Testis (tissue), 2 donors: ENCODE measurements around the gene SCLY.

Source experiments
- POLR2A ChIP-seq: fragments of 450-650 bp; IDR thresholded peaks from one replicate; pipeline ENCODE4 v1.6.1; 2017; ENCODE audit warnings: antibody characterized with exemption, mild to moderate bottlenecking, moderate library complexity
- TF ChIP-seq, protein P1 (sequence below), 3 experiments: fragments of 450-650 bp in 2 of 3; fragments of 200-600 bp in 1 of 3; sonication (generic) in 1 of 3; IDR thresholded peaks; one replicate each; pipeline ENCODE4 v1.5.1; 2016 to 2019; ENCODE audit warnings: antibody characterized with exemption in 3 of 3, mild to moderate bottlenecking in 2 of 3, moderate library complexity in 1 of 3

DNA sequence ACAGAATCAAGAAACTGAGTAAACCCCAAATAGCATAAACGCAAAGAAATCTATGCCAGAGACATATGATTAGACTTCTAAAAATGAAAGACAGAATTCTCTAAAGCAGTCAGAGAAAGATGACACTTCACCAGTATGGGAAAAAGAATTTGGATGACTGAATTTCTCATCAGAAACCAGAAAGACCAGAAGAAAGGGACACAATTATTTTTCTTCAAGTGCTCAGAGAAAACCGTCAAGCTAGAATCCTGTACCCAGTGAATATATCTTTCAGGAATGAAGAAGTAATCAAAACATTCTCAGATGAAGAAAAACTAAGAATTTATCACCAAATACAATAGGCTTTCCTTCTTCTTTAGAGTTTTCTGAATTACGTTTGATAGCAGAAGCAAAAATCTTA lies 25.1 kb downstream of the SCLY start:
- TF ChIP-seq, protein P1, sequence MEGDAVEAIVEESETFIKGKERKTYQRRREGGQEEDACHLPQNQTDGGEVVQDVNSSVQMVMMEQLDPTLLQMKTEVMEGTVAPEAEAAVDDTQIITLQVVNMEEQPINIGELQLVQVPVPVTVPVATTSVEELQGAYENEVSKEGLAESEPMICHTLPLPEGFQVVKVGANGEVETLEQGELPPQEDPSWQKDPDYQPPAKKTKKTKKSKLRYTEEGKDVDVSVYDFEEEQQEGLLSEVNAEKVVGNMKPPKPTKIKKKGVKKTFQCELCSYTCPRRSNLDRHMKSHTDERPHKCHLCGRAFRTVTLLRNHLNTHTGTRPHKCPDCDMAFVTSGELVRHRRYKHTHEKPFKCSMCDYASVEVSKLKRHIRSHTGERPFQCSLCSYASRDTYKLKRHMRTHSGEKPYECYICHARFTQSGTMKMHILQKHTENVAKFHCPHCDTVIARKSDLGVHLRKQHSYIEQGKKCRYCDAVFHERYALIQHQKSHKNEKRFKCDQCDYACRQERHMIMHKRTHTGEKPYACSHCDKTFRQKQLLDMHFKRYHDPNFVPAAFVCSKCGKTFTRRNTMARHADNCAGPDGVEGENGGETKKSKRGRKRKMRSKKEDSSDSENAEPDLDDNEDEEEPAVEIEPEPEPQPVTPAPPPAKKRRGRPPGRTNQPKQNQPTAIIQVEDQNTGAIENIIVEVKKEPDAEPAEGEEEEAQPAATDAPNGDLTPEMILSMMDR (IDR thresholded peaks at IDR 0.05): no peak
- no peak for TF ChIP-seq POLR2A
